DMS79 treated with DMSO at 0.1 percent for 48 hours (cell line): ENCODE measurements around the gene PRTG.

Source experiments
- DNase-seq: peaks from one replicate; lab custom pipeline; 2025; lab: John Stamatoyannopoulos, UW

Gene PRTG

GRCh38 chr15:55562601-55563000 is 180.4 kb downstream of the PRTG start:
- no peak for DNase-seq
